ENCODE results near the gene FCGR3A. TPM values are rescaled to one million over a fixed set of nuclear protein-coding genes. Genes with fewer than 3 reads are reported as not detected.
"Not testable (repeated sequence)": the region's sequence is repeated elsewhere in the genome, so short reads cannot be mapped to it uniquely, and the experiment has no call there.

The FCGR3A gene
- total RNA-seq, 1 experiment from 2014 or later, result not detected

- Mint-ChIP-seq H3K27me3 (ENCODE audit: unreplicated experiment) (peaks cover 15% of the 10 kb centered on the region), H3K4me3 (ENCODE audit: low read depth, unreplicated experiment) (peak overlapping the region; percentile 91)
- intact Hi-C loops (cut with micrococcal nuclease; ENCODE audit: unreplicated experiment), result not testable (repeated sequence)
Observed at GRCh38 chr1:161524742-161525291, 24.8 kb downstream of the FCGR3A start.

GRCh38 chr1:161523817-161524741 is 25.5 kb downstream of the FCGR3A start, which contains the start of gene HSPA6:
HSPA6 (plus strand) TSS chr1:161524540; CDS start chr1:161524659, 119 bp downstream.
- BruUV-seq (replicated peaks); intact Hi-C loops (cut with micrococcal nuclease; ENCODE audit: unreplicated experiment); CTCF ChIA-PET; H3K9me3 Mint-ChIP-seq (ENCODE audit: low read depth, unreplicated experiment); H3K4me1 Mint-ChIP-seq (ENCODE audit: low read depth, unreplicated experiment): not testable (repeated sequence)
- peak; percentile 79 for DNase-seq
- Mint-ChIP-seq H3K27me3 (ENCODE audit: unreplicated experiment) (peaks cover 15% of the 10 kb centered on the region), H3K27ac (ENCODE audit: unreplicated experiment) (peak within 1 kb of the TSS; percentile 99), H3K4me3 (ENCODE audit: low read depth, unreplicated experiment) (peak within 1 kb of the TSS; percentile 91), H3K36me3 (ENCODE audit: insufficient read depth, unreplicated experiment) (peaks cover 23% of the 10 kb centered on the region)

More at GRCh38 chr1:161524742-161525291, 24.8 kb downstream of the FCGR3A start:
- CTCF ChIA-PET; H3K9me3 Mint-ChIP-seq (ENCODE audit: low read depth, unreplicated experiment); DNase-seq; H3K27ac Mint-ChIP-seq (ENCODE audit: unreplicated experiment); H3K4me1 Mint-ChIP-seq (ENCODE audit: low read depth, unreplicated experiment); BruUV-seq (replicated peaks): not testable (repeated sequence)
- H3K36me3 Mint-ChIP-seq (ENCODE audit: insufficient read depth, unreplicated experiment), result peaks cover 24% of the 10 kb centered on the region

GRCh38 chr1:161523041-161523816 is 26.4 kb downstream of the FCGR3A start:
- CTCF ChIA-PET; intact Hi-C loops (cut with micrococcal nuclease; ENCODE audit: unreplicated experiment); DNase-seq; BruUV-seq (replicated peaks); H3K4me1 Mint-ChIP-seq (ENCODE audit: low read depth, unreplicated experiment); H3K9me3 Mint-ChIP-seq (ENCODE audit: low read depth, unreplicated experiment): not testable (repeated sequence)
- H3K36me3 Mint-ChIP-seq (ENCODE audit: insufficient read depth, unreplicated experiment), result peaks cover 23% of the 10 kb centered on the region
- H3K27ac Mint-ChIP-seq (ENCODE audit: unreplicated experiment), result peak overlapping the region; percentile 99
- H3K4me3 Mint-ChIP-seq (ENCODE audit: low read depth, unreplicated experiment), result peak overlapping the region; percentile 91
- H3K27me3 Mint-ChIP-seq (ENCODE audit: unreplicated experiment), result peaks cover 15% of the 10 kb centered on the region

GRCh38 chr1:161513953-161514352 is 35.7 kb downstream of the FCGR3A start:
- H3K9me3 Mint-ChIP-seq (ENCODE audit: low read depth, unreplicated experiment); H3K27ac Mint-ChIP-seq (ENCODE audit: unreplicated experiment); H3K4me3 Mint-ChIP-seq (ENCODE audit: low read depth, unreplicated experiment); DNase-seq; H3K27me3 Mint-ChIP-seq (ENCODE audit: unreplicated experiment); CTCF ChIA-PET; intact Hi-C loops (cut with micrococcal nuclease; ENCODE audit: unreplicated experiment); H3K36me3 Mint-ChIP-seq (ENCODE audit: insufficient read depth, unreplicated experiment); BruUV-seq (replicated peaks): not testable (repeated sequence)
- peaks cover 12% of the 10 kb centered on the region for H3K4me1 Mint-ChIP-seq (ENCODE audit: low read depth, unreplicated experiment)

- H3K4me1 Mint-ChIP-seq (ENCODE audit: low read depth, unreplicated experiment), result peaks cover 12% of the 10 kb centered on the region
- H3K27ac Mint-ChIP-seq (ENCODE audit: unreplicated experiment); H3K4me3 Mint-ChIP-seq (ENCODE audit: low read depth, unreplicated experiment); H3K27me3 Mint-ChIP-seq (ENCODE audit: unreplicated experiment); BruUV-seq (replicated peaks); H3K36me3 Mint-ChIP-seq (ENCODE audit: insufficient read depth, unreplicated experiment); H3K9me3 Mint-ChIP-seq (ENCODE audit: low read depth, unreplicated experiment); CTCF ChIA-PET; intact Hi-C loops (cut with micrococcal nuclease; ENCODE audit: unreplicated experiment); DNase-seq: not testable (repeated sequence)
Observed at GRCh38 chr1:161513448-161513780, 36.2 kb downstream of the FCGR3A start.

- H3K27me3 Mint-ChIP-seq (ENCODE audit: unreplicated experiment); H3K27ac Mint-ChIP-seq (ENCODE audit: unreplicated experiment); BruUV-seq (replicated peaks); H3K36me3 Mint-ChIP-seq (ENCODE audit: insufficient read depth, unreplicated experiment); H3K9me3 Mint-ChIP-seq (ENCODE audit: low read depth, unreplicated experiment); CTCF ChIA-PET; H3K4me3 Mint-ChIP-seq (ENCODE audit: low read depth, unreplicated experiment); intact Hi-C loops (cut with micrococcal nuclease; ENCODE audit: unreplicated experiment); DNase-seq: not testable (repeated sequence)
- peaks cover 12% of the 10 kb centered on the region for H3K4me1 Mint-ChIP-seq (ENCODE audit: low read depth, unreplicated experiment)
Observed at GRCh38 chr1:161512636-161513447, 36.8 kb downstream of the FCGR3A start.
